ENCODE measurements around the gene CUL1. TPM values are rescaled to one million over a fixed set of nuclear protein-coding genes. Genes with fewer than 3 reads are reported as not detected.

Gene CUL1
- total RNA-seq, 2 donors from 2014 or later: 35.0 to 42.1 TPM

DNA sequence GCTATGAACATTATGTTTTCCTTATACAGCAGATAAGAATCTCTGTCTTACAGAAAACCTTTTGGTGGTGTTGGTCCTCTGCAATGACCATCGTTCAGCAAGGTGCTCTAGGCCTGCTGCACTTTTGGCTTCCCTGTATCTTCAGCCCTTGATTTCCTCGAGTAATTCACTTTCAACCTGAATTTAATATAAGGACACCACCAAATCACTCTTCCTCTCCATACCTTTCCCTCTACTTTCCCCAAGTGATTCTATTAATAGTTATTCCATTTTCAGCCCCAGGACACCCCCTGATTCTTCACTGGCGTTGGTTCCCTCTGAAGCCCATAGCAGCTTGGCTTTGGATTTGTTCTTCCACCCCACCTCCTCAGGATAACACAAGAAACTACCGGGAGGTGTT, 113.2 kb downstream of the CUL1 start:
- Histone ChIP-seq H3K36me3 (ENCODE audit: control insufficient read depth, insufficient read depth, low read length) (peaks cover 85% of the 10 kb centered on the region), H3K9me3 (ENCODE audit: control insufficient read depth, low read length) (no peaks in the 10 kb centered on the region), H3K27me3 (ENCODE audit: control insufficient read depth, insufficient read depth, low read length, poor library complexity, severe bottlenecking) (no peaks in the 10 kb centered on the region), H3K27ac (ENCODE audit: low read depth, low read length) (no peak overlapping the region), H3K4me3 (ENCODE audit: low read length) (no peak overlapping the region), H3K9ac (ENCODE audit: extremely low read depth, low read length, poor library complexity, severe bottlenecking) (no peak overlapping the region), H3K4me1 (ENCODE audit: control insufficient read depth, insufficient read depth, low read length) (no peaks in the 10 kb centered on the region)
- H3K27ac Mint-ChIP-seq: no peak overlapping the region
- TF ChIP-seq, protein P1, sequence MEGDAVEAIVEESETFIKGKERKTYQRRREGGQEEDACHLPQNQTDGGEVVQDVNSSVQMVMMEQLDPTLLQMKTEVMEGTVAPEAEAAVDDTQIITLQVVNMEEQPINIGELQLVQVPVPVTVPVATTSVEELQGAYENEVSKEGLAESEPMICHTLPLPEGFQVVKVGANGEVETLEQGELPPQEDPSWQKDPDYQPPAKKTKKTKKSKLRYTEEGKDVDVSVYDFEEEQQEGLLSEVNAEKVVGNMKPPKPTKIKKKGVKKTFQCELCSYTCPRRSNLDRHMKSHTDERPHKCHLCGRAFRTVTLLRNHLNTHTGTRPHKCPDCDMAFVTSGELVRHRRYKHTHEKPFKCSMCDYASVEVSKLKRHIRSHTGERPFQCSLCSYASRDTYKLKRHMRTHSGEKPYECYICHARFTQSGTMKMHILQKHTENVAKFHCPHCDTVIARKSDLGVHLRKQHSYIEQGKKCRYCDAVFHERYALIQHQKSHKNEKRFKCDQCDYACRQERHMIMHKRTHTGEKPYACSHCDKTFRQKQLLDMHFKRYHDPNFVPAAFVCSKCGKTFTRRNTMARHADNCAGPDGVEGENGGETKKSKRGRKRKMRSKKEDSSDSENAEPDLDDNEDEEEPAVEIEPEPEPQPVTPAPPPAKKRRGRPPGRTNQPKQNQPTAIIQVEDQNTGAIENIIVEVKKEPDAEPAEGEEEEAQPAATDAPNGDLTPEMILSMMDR (conservative IDR thresholded peaks at IDR 0.05): no peak
- H3K36me3 Mint-ChIP-seq (ENCODE audit: low read depth): peaks cover 51% of the 10 kb centered on the region
- 94 to 96% methylated on average over 2 to 4 of the region's 4 CpGs for WGBS, 2 experiments (ENCODE audit: insufficient coverage in 1 of 2, insufficient read length in 1 of 2)
- H3K4me1 Mint-ChIP-seq: peaks cover 8% of the 10 kb centered on the region
- H3K4me3 Mint-ChIP-seq: no peak overlapping the region
- no peak for DNase-seq
- H3K9me3 Mint-ChIP-seq: no peaks in the 10 kb centered on the region
- H3K27me3 Mint-ChIP-seq (ENCODE audit: insufficient read depth): no peaks in the 10 kb centered on the region

DNA sequence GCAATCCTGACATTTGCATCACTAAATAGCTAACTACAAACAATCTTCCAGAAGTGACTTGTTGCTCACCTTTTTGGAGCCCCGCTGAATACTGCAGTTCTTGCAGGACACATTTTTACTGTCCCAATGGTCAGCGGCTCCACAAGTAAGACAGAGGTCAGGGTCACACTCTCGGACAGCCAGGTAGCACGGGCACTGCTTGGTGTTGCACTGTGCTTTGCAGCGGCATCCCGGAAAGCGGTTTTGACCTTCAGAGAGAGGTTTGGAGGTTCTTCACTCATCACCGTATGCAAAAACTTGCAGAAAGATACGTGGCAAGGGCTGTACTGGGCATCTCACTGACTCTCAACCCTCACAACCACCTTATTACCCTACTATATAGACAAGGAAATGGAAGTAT, 115.2 kb downstream of the CUL1 start:
- no peaks in the 10 kb centered on the region for H3K9me3 Mint-ChIP-seq
- H3K36me3 Mint-ChIP-seq (ENCODE audit: low read depth): peaks cover 51% of the 10 kb centered on the region
- H3K36me3 ChIP-seq (ENCODE audit: control insufficient read depth, insufficient read depth, low read length): peaks cover 83% of the 10 kb centered on the region
- no peak overlapping the region for H3K27ac ChIP-seq (ENCODE audit: low read depth, low read length)
- 97% methylated on average over 7 to 9 of the region's 9 CpGs for WGBS, 2 experiments (ENCODE audit: insufficient coverage in 1 of 2, insufficient read length in 1 of 2)
- no peak for DNase-seq
- H3K27me3 ChIP-seq (ENCODE audit: control insufficient read depth, insufficient read depth, low read length, poor library complexity, severe bottlenecking): no peaks in the 10 kb centered on the region
- no peak overlapping the region for H3K27ac Mint-ChIP-seq
- no peaks in the 10 kb centered on the region for H3K4me1 ChIP-seq (ENCODE audit: control insufficient read depth, insufficient read depth, low read length)
- H3K9ac ChIP-seq (ENCODE audit: extremely low read depth, low read length, poor library complexity, severe bottlenecking): no peak overlapping the region
- peaks cover 8% of the 10 kb centered on the region for H3K4me1 Mint-ChIP-seq
- TF ChIP-seq, protein P1 (conservative IDR thresholded peaks at IDR 0.05): no peak
- no peak overlapping the region for H3K4me3 Mint-ChIP-seq
- H3K27me3 Mint-ChIP-seq (ENCODE audit: insufficient read depth): no peaks in the 10 kb centered on the region
- no peak overlapping the region for H3K4me3 ChIP-seq (ENCODE audit: low read length)
- H3K9me3 ChIP-seq (ENCODE audit: control insufficient read depth, low read length): no peaks in the 10 kb centered on the region

DNA sequence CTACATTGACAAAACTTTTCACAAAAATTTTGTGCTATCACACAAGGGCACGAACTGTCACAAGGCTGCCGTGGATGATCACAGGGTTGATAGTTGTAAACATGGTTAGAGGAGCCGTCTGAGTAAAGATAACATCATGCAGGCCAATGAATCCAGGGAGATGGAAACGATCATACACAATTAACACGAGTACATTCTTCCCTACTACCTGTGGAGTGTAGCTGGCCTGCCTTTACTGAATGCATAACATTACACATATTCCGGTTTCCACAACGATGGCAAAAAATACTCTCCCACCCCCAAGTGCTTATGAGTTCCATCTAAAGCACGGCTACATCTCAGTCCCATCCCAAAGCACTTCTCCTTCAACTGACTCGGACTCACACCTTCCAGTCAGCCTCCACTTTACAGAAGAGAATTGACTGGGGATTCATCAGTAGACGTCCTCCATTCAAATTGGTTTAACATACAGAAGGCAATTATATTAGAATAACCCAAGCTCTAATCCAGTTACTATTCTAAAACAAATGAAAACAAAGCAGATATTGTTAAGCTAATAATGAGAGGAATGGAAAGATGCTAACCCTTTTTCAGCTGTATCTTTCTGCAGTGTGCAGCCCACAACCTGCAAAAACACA, 116.3 kb downstream of the CUL1 start:
- H3K27ac ChIP-seq (ENCODE audit: low read depth, low read length): no peak overlapping the region

More for the DNA sequence above, 116.3 kb downstream of the CUL1 start:
- Mint-ChIP-seq H3K36me3 (ENCODE audit: low read depth) (peaks cover 44% of the 10 kb centered on the region), H3K27me3 (ENCODE audit: insufficient read depth) (no peaks in the 10 kb centered on the region), H3K27ac (no peak overlapping the region), H3K4me3 (no peak overlapping the region), H3K4me1 (peaks cover 9% of the 10 kb centered on the region), H3K9me3 (no peaks in the 10 kb centered on the region)
- TF ChIP-seq, protein P1 (conservative IDR thresholded peaks at IDR 0.05): no peak
- no peak overlapping the region for H3K9ac ChIP-seq (ENCODE audit: extremely low read depth, low read length, poor library complexity, severe bottlenecking)
- H3K4me1 ChIP-seq (ENCODE audit: control insufficient read depth, insufficient read depth, low read length): no peaks in the 10 kb centered on the region
- H3K9me3 ChIP-seq (ENCODE audit: control insufficient read depth, low read length): no peaks in the 10 kb centered on the region
- WGBS, 2 experiments (ENCODE audit: insufficient coverage in 1 of 2, insufficient read length in 1 of 2): 90 to 93% methylated on average over 7 to 10 of the region's 10 CpGs
- no peaks in the 10 kb centered on the region for H3K27me3 ChIP-seq (ENCODE audit: control insufficient read depth, insufficient read depth, low read length, poor library complexity, severe bottlenecking)
- H3K4me3 ChIP-seq (ENCODE audit: low read length): no peak overlapping the region
- DNase-seq: no peak
- H3K36me3 ChIP-seq (ENCODE audit: control insufficient read depth, insufficient read depth, low read length): peaks cover 82% of the 10 kb centered on the region
